SH-SY5Y (cell line): ENCODE results near the gene WNT3.

Experiments used
- GATA2 ChIP-seq: IDR thresholded peaks from 2 replicates; pipeline ENCODE4 v1.6.1; 2011; ENCODE audit warnings: mild to moderate bottlenecking, low read depth, low read length
- GATA3 ChIP-seq: IDR thresholded peaks from 2 replicates; pipeline ENCODE4 v1.6.1; 2011; ENCODE audit warnings: low read depth, mild to moderate bottlenecking, low read length, moderate library complexity

DNA sequence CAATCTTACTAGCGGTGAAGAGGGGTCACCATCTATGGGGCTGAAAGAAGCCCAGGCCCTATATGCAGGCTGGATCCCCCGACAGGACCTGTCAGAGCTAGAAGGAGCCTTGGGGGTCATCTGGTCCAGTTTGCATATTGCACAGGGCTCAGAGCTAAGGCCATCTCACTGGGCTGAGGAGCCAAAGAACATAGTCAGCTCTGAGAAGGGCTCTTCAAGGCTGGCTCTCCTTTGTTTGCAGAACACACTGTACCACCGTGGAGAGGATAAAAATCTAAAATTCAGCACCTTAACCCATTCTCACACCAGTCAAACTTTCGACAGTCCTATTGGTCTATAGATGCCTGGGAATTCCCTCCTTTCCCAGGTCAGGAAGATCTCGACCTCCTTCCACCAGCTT lies 24.2 kb downstream of the WNT3 start:
- no peak for TF ChIP-seq GATA2
- TF ChIP-seq GATA3 = no peak
